GM18517 (cell line): ENCODE measurements around the gene GTF3C1.
"Not testable (repeated sequence)": the region's sequence is repeated elsewhere in the genome, so short reads cannot be mapped to it uniquely, and the experiment has no call there.

Experiments used
- ATAC-seq: cut with Tn5 transposase; IDR thresholded peaks from one replicate; pipeline ENCODE4 v1.9.1; 2021; ENCODE audit warnings: mild to moderate bottlenecking, moderate library complexity; ENCODE audit not compliant: unreplicated experiment

GTF3C1 gene

DNA sequence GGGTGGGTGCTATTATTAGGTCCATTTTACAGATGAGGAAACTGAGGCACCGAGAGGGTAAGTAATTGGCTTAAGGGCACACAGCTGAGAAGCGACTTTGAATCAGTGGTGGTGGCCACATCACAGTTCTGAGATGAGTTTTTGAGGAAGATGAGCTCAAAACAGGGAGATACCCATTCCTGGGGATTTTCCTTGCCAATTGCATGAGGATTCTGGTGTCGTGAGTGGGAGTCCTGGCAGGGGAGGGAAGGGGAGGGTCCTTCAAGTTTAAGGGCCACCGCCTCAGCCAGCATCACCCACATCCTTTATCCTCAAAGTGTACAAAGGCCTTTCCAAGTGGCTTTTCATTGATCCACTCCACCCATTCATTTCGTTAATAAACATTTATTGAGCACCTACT, 102.4 kb downstream of the GTF3C1 start:
- ATAC-seq: no peak

GRCh38 chr16:27446721-27447120, 103.0 kb downstream of the GTF3C1 start:
- no peak for ATAC-seq

GRCh38 chr16:27445502-27446175, 104.1 kb downstream of the GTF3C1 start:
- no peak for ATAC-seq

GRCh38 chr16:27444470-27444869, 105.2 kb downstream of the GTF3C1 start:
- no peak for ATAC-seq

DNA sequence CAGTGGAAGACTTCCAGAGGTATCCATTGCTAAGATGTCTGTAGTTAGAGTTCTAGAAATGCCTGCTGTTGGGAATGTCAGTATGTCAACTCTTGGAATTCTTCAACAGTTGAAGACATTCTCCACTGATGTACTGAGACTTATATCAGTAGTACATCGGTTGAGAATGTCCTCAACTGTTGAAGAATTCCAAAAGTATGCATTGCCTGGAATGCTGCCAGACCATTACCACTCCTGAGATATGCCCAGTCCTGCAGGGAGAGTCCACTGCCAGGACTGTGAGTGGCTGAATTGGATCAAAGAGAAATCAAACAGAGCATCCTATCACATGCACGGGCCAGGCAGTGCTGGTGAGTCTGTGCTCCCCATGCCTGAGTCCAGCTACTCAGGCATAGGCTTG, 105.7 kb downstream of the GTF3C1 start:
- ATAC-seq: no peak

GRCh38 chr16:27441998-27442397, 107.7 kb downstream of the GTF3C1 start:
- ATAC-seq: no peak

DNA sequence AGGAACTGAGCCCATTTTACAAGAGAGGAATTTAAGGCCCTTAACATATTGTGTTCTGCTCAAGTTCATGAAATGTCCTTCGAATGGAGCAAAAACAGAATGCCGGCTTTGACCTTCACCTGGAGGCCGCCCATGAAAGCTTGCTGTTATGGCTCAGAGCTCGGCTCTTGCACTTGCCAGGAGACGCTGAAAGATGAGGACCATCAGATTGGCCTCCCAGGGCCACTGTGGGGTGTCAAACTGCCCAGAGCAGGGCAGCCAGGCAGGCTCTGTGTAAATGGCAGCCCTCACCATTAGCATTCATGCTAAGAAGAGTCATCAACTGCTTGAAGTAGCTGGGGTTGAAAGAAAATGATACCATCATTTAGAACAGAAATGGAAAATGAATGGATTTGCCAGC, 108.4 kb downstream of the GTF3C1 start:
- ATAC-seq: no peak

DNA sequence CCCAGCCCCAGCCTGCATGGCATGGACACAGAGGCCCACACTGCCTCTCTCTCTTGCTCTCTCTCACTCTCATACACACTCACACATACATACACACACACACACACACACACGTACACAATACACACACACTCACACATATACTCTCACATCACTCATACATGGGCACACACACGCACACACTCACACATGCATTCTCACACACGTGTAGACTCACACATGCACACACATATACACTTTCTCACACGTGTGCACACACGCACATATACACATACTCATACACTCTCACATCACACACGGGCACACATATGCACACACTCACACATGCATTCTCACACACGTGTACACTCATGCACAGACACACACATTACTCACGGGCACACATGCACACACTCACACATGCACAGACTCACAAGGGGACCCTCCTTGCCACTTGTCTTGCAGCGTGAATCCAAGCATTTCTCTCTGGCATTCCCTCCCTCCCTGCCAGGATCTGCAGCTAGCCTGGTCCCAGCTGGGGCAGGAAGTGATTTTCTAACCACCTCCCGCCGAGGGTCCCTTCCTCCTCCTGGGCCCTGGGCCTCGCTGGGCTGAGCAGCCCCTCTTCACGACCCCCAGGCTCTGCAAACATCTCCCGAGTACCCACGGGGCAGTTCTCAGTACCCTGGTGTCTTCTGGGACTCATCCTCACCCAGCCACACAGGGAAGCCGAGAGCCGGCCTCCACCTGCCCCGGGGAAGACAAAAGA, 110.3 kb downstream of the GTF3C1 start:
- no peak for ATAC-seq

DNA sequence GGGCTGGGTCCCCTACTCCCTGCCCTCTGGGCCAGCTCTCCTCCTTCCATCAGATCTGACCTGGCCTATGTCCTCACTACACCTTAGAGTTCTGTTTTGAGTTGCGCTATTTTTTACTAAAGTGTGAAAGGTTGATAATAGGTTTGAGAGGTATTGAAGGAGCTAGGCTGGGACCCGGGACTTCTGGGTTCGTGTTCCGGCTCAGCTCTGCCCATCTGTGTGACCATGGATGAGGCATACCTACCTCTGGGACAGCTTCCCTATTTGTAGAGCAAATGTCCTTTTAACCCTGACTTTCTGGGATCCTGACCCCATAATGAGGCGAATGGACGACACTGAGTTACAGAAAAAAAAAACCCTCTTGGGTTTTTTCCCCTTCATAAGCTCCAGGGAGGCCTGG, 111.8 kb downstream of the GTF3C1 start:
- ATAC-seq: no peak

DNA sequence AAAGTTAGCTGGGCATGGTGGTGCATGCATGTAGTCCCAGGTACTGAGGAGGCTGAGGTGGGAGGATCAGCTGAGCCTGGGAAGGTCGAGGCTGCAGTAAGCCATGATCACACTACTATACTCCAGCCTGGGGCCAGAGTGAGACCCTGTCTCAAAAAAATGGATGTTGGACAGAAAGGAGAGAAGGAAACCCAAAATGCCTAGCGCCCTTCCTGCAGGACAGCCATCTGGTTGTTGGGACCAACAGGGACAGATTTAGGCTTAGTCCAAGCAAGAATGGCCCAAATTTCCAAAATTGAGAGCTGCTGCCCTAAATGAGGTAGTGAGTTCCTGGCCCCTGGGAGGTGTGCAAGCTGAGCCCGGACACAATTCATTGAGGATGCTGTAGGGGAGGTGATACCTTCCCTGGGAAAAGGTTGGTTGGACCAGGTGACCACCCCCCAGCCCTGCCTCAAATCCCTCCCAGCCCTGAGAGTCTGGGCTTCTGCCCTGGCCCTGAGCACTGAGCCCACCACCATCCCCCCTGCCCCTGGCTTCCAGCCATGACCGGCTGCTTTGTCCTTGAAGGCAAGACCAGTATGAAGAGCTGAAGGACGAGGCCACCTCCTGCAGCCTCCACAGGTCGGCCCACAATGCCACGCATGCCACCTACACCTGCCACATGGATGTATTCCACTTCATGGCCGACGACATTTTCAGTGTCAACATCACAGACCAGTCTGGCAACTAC, 112.6 kb downstream of the GTF3C1 start:
- no peak for ATAC-seq

DNA sequence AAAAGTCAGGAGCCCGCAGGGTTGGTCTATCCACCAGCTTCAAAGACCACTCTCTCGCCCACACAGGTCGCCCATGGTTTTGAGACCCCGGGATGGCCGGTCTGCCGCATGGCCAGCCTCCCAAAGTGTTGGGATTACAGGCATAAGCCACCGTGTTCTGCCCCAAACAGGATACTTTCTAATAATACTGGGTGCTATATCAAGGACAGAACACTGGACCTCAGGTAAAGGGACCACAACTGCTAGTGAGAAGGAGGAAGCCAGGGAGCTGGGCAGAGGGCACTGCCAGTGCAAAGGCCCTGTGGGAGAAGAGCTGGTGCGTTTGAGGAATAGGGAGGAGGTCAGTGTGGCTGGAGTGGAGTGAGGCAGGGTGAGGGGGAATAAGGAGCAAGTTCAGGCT, 113.6 kb downstream of the GTF3C1 start:
- no peak for ATAC-seq

DNA sequence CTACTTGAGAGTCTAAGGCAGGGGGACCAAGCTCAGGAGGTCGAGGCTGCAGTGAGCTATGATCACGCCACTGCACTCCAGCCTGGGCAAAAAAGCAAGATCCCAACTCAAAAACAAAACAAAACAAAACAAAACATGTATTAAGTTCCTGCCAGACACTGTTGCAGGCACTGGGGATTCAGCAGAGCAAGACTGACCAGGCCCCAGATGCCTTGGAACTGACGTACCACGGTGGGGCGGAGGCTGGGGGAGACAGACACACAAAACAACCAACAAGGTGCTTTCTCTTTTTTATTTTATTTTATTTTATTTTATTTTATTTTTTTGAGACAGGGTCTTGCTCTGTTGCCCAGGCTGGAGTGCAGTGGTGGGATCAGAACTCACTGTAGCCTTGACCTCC, 114.6 kb downstream of the GTF3C1 start:
- not testable (repeated sequence) for ATAC-seq

- ATAC-seq: no peak
Measured at GRCh38 chr16:27434141-27435051, 115.3 kb downstream of the GTF3C1 start.

GRCh38 chr16:27433636-27434035, 116.1 kb downstream of the GTF3C1 start:
- no peak for ATAC-seq

DNA sequence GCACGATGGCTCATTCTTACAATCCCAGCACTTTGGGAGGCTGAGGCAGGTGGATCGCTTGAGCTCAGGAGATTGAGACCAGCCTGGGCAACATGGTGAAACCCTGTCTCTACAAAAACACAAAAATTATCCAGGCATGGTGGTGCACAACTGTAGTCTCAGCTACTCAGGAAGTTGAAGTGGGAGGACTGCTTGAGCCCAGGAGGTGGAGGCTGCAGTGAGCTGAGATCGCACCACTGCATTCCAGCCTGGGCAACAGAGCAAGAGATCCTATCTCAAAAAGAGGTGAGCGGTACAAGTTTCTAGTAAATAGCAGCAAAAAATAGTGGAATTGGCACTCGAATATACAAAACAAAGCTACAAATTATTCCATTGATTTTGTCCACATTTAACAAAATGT, 116.5 kb downstream of the GTF3C1 start:
- ATAC-seq: not testable (repeated sequence)

DNA sequence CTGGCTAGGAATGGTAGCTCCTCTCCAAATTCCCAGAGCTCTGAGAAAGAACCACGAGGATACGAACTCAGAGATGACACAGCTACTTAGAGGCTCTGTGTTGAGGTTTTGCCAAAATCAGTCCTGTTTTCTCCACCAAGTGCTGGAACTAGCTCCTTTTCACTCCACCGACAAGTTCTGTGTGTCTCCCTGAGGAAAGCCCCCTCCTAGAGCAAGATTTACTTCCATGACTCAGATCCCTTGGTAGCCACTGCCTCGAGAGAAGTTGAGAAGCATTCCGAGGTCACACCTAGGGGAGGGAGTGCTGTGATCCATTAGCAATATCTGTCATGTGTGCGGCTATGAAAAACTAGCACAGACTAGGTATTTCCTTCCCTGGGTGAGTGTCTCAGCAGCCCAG, 117.2 kb downstream of the GTF3C1 start:
- ATAC-seq: no peak

DNA sequence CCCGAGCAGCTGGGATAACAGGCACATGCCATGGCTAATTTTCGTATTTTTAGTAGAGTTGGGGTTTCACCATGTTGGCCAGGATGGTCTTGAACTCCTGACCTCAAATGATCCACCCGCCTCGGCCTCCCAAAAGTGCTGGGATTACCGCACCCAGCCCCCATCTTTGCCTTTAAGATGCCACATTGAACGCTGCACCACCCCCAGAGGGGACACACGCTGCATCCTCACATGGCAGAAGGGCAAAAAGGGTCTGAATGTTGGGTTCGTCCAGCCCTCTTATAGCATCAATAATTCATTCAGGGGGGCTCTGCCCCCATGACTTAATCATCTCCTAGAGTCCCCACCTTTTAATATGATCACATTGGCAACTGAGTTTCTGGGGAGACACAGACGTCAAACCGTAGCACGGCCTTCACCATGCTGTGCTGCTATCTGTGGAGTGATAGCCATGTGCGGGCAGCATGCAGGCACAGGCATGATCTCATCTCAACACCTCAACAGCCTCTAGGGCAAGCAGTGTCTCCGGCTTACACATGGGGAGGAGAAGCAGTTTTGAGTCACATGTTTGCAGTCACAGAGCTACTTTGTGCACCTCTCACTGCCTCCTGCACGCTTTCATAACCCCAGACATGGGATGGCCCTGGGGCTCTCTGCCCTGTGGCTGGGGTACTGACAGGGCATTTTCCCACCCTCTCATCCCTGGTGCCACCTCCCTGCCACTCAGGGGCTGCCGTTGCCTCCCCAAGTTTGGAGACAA, 117.8 kb downstream of the GTF3C1 start:
- ATAC-seq: no peak

DNA sequence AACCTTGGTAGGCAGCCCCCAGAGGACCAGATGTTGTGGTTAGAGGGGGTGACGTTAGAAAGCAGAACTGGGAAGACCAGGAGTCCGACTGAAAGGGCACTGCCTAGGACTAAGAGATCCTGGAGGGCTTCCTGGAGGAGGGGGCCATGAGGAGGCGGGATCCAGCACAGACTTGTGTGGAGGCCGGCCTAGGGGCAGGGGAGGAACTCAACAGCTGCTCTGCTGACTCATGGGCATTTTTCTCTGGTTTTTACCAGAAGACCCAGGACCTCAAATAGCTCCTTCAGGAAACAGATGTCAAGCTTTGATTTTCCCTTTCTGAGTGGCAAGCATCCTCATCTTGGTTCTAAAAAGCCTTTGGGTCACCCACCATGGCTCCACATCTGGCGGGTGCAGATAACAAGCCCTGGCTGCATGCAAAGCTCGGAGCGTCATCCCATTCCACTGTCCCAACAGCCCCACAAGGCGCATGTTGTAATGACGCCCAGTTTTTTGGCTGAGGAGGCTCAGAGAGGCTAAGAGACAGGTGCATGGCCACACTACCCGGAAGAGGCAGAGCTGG, 118.7 kb downstream of the GTF3C1 start:
- no peak for ATAC-seq

DNA sequence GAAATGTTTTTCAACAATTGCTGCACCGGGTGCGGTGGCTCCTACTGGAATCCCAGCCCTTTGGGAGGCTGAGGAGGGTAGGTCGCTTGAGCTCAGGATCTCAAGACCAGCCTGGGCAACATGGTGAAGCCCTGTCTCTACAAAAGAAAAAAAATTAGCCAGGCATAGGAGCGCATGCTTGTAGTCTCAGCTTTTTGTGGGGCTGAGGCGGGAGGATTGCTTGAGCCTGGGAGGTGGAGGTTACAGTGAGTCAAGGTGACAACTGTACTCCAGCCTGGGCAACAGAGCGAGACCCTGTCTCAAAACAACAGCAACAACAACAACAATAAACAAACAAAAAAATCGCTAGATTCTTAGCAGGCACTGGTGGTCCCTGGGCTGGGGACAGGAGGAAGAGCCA, 119.2 kb downstream of the GTF3C1 start:
- no peak for ATAC-seq

GRCh38 chr16:27429981-27430441, 119.7 kb downstream of the GTF3C1 start:
- no peak for ATAC-seq
